NCI-H524 (cell line): ENCODE data around the gene CPLX1.

ENCODE experiments used
- DNase-seq, 2 experiments: peaks; one replicate each; lab custom pipeline; 2025; lab: John Stamatoyannopoulos, UW

CPLX1 gene

GRCh38 chr4:855880-856224, 29.9 kb upstream of the CPLX1 start:
- DNase-seq: no peak

- DNase-seq: no peak
Observed at GRCh38 chr4:854356-854755, 28.4 kb upstream of the CPLX1 start.

GRCh38 chr4:853416-853781, 27.5 kb upstream of the CPLX1 start:
- DNase-seq: no peak

- DNase-seq: no peak
Observed at GRCh38 chr4:851701-852430, 25.9 kb upstream of the CPLX1 start.

DNA sequence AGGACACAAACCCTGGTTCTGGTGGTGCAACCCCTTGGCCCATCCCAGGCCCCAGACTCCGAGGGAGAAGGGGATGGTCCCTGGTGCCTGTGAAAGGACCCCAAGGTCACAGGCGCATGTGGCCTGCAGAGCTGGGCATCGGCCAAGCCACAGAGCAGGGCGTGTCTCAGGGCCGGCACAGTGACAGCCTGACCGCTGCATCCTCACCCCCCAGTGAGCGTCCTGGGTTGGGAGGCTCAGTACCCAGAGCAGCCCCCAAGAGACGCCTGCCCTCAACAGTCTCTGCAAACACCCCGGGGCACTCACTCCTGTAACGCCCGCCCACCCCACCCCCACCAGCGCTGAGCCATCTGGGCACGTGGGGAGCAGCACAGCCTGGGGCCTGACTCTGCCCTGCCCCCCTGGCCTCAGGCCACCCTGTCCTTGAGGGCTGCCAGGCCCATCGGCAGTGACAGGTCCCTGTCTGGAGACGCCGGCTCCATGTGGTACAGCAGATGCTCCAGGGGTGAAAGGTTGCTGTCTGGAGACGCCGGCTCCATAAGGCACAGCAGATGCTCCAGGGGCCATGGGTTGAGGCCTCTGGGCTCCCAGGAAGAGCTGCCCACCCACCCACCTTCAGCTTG, 24.5 kb upstream of the CPLX1 start:
- peak in 1 of 2 experiments; percentile 56 for DNase-seq

- no peak for DNase-seq
Observed at GRCh38 chr4:849478-850175, 23.7 kb upstream of the CPLX1 start.

- DNase-seq: no peak
Observed at GRCh38 chr4:848803-849477, 23.0 kb upstream of the CPLX1 start.

- no peak for DNase-seq
Observed at GRCh38 chr4:848307-848691, 22.4 kb upstream of the CPLX1 start.

DNA sequence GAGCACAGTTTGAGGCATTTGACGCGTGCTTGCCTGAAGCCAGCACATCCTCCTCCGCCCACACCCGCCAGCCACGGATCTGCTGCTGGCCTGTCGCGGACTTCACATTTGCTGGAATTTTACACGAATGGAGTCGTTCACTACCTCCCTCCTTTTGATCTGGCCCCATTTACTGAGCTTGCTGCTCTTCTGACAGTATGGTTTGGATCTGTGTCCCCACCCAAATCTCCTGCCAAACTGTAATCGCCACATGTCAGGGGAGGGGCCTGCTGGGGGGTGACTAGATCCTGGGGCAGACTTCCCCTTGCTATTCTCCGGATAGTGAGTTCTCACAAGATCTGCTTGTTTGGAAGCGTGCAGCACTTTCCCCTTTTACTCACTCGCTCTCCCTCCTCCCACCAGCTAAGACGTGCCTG, 19.9 kb upstream of the CPLX1 start:
- no peak for DNase-seq

- DNase-seq: no peak
Observed at GRCh38 chr4:845233-845835, 19.4 kb upstream of the CPLX1 start.

GRCh38 chr4:844752-845232, 18.9 kb upstream of the CPLX1 start:
- no peak for DNase-seq

DNA sequence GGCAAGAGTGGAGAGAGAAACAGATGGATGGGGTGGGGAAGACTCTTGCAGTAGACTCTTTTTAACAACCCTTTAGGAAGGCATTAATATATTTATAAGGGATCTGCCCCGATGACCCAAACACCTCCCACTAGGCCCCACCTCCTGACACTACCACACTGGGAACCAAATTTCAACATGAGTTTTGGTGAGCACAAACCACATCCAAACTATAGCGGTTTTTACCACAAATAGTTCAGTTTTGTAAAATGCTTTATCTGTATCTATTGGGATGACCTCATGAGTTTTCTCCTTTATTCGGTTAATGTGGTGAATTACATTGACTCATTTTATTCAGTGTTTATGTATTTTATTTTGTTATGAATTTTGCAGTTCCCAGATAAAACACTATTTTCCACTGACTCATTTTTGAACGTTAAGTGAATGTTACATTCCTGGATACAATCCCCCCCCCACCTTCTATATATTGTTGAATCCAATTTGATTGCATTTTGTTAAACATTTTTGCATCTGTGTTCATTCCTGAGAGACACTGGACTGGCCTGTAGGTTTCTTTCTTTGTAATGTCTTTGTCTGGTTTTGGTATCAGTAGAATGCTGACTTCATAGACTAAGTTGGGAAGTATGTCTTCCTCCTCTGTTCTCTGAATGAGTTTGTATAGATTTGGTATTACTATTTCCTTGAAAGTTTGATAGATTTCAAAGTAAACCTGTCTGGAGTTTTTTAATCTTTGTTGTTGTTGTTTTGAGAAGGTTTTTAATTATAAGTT, 13.9 kb upstream of the CPLX1 start:
- peak in 1 of 2 experiments; percentile 19 for DNase-seq

DNA sequence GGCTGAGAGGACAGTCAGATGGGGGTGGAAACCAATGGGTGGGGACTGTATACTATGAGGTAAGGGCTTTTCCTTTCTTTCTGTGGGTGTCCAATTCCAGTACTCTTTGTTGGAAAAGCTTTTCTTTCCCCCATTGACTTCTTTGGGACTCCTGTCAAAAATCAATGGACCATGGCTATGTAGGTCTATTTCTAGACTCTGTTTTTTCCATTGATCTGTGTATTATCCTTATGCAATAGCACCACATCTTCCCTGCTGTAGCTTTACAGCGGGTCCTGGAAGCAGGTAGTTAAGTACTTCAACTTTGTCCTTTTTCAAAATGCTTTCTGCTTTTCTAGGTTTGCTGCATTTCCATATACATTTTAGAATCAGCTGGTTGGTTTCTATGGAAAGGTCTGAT, 11.8 kb upstream of the CPLX1 start:
- no peak for DNase-seq

DNA sequence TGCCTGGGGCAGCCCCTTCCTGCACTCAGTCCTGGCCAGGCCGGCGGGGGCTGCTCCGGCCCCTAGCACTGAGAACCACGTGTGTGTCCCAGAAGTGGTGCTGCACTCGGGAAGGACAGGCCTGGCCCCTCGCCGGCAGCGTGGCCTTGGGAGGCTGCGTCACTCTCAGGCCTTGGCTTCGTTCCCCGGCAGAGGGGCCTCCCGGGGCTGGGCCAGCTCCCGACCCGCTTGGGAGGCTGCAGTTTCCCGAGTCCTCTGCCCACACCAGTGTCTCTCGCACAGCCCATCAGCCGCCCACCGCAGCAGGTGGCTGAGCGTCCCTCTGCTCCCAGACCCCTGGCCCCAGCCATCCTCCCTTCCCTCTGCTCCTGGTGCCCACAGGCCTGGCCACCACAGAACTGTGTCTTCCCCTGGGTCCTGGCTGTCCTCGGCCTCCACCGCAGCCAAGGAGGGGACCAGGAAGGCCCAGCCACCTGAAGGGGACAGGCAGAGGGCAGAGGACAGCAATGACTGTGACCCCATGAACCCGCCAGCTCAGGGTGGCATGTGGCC, 10.9 kb upstream of the CPLX1 start:
- DNase-seq: no peak

- no peak for DNase-seq
Observed at GRCh38 chr4:836003-836511, 10.1 kb upstream of the CPLX1 start.

DNA sequence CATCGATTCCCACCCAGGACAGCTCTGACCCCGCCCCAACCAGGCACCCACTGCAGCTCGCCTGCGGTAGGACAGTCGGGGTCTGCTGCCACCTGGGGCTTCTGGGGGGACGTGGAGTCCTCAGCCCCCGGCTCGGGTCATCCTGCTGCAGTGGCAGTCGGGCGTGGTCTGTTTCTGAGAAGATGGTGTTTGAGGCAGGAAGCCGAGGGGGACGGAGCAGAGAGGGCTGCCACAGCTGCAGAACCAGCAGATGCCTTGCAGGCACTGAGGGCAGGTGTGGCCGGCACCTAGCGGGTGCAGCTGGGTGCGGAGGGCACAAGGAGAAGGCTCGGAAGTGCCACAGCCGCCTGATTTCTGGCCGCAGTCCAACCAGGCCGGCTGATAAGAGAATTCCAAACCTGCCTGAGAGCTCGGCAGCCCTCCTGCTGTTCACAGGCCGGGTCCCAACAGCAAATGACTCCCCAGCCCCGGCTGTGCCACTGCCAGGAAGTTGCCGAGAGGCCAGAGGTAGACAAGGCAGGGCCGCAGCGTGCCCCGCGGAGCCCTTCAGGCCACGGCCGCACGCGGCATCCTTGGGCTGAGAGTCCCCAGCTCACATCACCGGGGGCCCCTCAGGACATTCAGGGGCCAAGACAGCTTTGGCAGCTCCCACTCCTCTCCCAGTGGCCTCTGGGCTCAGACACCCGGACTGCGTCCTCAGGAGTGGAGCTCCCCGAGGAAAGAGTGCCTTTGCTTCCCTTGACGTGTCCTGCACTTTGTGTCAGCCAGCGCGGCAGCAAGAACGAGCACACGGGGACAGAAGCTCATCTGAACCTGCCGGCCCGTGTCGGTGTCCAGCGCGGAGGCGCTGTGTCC, 9.4 kb upstream of the CPLX1 start:
- DNase-seq: no peak

DNA sequence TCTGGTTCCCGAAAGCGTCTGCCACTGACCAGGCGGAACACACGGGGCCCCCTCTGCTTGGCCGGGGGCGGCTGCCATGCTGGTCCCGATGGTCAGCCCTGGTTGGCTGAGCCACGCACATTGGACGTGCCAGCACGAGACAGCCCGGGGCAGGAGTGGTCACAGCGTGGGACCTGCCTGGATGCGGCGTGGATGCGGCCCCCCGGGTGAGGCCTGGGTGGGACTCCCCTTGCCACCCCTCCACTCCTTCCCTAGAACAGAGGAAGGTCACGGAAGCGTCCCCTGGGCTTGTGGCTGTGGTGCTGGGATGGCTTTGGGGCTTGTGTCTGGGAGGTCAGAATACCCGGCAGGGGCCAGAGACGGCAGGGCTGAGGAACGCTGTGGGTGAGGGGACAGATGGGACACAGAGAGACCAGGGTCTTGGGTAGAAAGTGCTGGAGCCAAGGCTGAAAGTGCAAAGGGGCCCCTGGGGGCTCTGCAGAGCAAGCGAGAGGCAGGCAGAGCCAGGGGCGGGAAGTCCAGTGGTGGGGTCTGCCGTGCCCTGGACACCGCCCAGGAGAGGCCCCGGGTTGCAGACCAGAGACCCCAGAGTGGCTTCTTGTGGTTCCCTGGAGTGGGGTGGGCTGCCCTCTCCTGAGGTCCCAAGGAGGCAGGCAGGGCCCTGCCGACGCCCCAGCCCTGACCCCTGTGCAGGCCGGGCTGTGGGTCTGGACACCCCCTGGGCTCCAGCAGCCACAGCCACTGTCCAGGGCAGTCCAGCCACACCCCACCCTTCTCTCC, 8.6 kb upstream of the CPLX1 start:
- DNase-seq: no peak

- no peak for DNase-seq
Observed at GRCh38 chr4:833731-834367, 7.9 kb upstream of the CPLX1 start.

DNA sequence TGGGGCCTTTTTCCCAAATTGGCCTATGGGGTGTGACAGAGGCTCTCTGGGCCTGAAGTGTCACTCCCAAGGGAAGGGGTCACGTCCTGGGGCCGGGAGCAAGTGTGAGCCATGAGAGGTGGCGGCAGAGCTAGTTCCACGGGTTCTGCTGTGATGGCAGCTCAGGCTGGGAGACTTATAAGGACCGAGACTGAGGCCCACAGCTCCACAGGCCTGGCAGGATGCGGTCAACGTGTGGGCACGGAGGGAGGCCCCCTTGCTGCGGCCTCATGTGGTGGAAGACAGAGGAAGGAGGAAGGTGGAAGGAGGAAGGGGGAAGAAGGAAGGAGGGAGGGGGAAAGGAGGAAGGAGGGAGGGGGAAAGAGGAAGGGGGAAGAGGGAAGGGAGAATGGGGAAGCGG, 7.2 kb upstream of the CPLX1 start:
- no peak for DNase-seq
